IMR-90 (cell line): ENCODE measurements around the gene NELL2. TPM values are rescaled to one million over a fixed set of nuclear protein-coding genes. Genes with fewer than 3 reads are reported as not detected.

ENCODE experiments used
- ATAC-seq: fragments of 200-7000 bp; cut with Tn5 transposase; 2 replicates; pipeline ENCODE4 v1.9.1; 2020; ENCODE audit warnings: low read depth, mild to moderate bottlenecking, moderate library complexity
- BruUV-seq: library from RNA; stranded (reverse); fragments of 400-500 nt; replicated peaks from 2 replicates; lab custom pipeline; 2021; lab: Mats Ljungman, UMichigan
- CTCF ChIA-PET: fragments of 300-600 bp; formaldehyde crosslinking; extraction: SDS; loops from one replicate; lab custom pipeline; 2021; ENCODE audit warnings: antibody characterized with exemption; lab: Yijun Ruan, JAX
- POLR2A ChIA-PET: fragments of 300-600 bp; sonication (Branson Sonifier 250); formaldehyde crosslinking; loops from one replicate; lab custom pipeline; 2022; ENCODE audit warnings: antibody characterized with exemption; ENCODE audit not compliant: unreplicated experiment; lab: Charles Lee
- DNase-seq: peaks from one replicate; pipeline ENCODE4 v3.0.0; 2013
- H2AFZ ChIP-seq: replicated peaks from 2 replicates; pipeline ENCODE3; 2013; ENCODE audit warnings: low read length, mild to moderate bottlenecking; ENCODE audit not compliant: poor library complexity
- H2AK5ac ChIP-seq: 2 replicates; pipeline ENCODE4 v1.6.1; 2013; ENCODE audit warnings: low read depth, low read length, inconsistent platforms
- H2AK9ac ChIP-seq: replicated peaks from 2 replicates; pipeline ENCODE3; 2013; ENCODE audit warnings: mild to moderate bottlenecking, low read depth, low read length, moderate library complexity; ENCODE audit not compliant: poor library complexity
- H2BK120ac ChIP-seq: 2 replicates; pipeline ENCODE4 v1.6.1; 2013; ENCODE audit warnings: low read depth, low read length, inconsistent platforms
- H2BK15ac ChIP-seq: 3 replicates; pipeline ENCODE4 v1.6.1; 2013; ENCODE audit warnings: low read depth, low read length, inconsistent platforms
- H2BK20ac ChIP-seq: 2 replicates; pipeline ENCODE4 v1.6.1; 2013; ENCODE audit warnings: low read depth, mild to moderate bottlenecking, inconsistent platforms, low read length, moderate library complexity
- H2BK5ac ChIP-seq: 2 replicates; pipeline ENCODE4 v1.6.1; 2013; ENCODE audit warnings: mild to moderate bottlenecking, low read depth, low read length, inconsistent platforms; ENCODE audit not compliant: poor library complexity, severe bottlenecking
- H3K14ac ChIP-seq: replicated peaks from 2 replicates; pipeline ENCODE4 v1.6.1; 2013; ENCODE audit warnings: low read depth, low read length, inconsistent platforms
- H3K18ac ChIP-seq: 2 replicates; pipeline ENCODE4 v1.6.1; 2013; ENCODE audit warnings: low read depth, low read length, control low read depth
- H3K23ac ChIP-seq: 2 replicates; pipeline ENCODE4 v1.6.1; 2013; ENCODE audit warnings: low read depth, low read length, inconsistent platforms
- H3K27ac ChIP-seq: 2 replicates; pipeline ENCODE4 v1.5.1; 2013; ENCODE audit warnings: mild to moderate bottlenecking, control low read depth, low read length; ENCODE audit not compliant: insufficient read depth
- H3K27me3 ChIP-seq: 2 replicates; pipeline ENCODE4 v1.6.1; 2013; ENCODE audit warnings: low read length; ENCODE audit not compliant: control insufficient read depth, insufficient read depth
- H3K36me3 ChIP-seq: 2 replicates; pipeline ENCODE4 v1.6.1; 2013; ENCODE audit warnings: low read length, mixed read lengths; ENCODE audit not compliant: control insufficient read depth, insufficient read depth
- H3K4ac ChIP-seq: 2 replicates; pipeline ENCODE4 v1.6.1; 2013; ENCODE audit warnings: low read depth, low read length, inconsistent platforms
- H3K4me1 ChIP-seq: 2 replicates; pipeline ENCODE4 v1.6.1; 2013; ENCODE audit warnings: low read length, mixed read lengths; ENCODE audit not compliant: control insufficient read depth, insufficient read depth
- H3K4me2 ChIP-seq: 2 replicates; pipeline ENCODE4 v1.6.1; 2013; ENCODE audit warnings: low read depth, mild to moderate bottlenecking, control low read depth, low read length, moderate library complexity
- H3K4me3 ChIP-seq: 2 replicates; pipeline ENCODE4 v1.5.1; 2013; ENCODE audit warnings: low read depth, mild to moderate bottlenecking, control low read depth, low read length, moderate library complexity; ENCODE audit not compliant: insufficient read depth
- H3K56ac ChIP-seq: 2 replicates; pipeline ENCODE4 v1.6.1; 2013; ENCODE audit warnings: low read length, inconsistent platforms; ENCODE audit not compliant: insufficient read depth; ENCODE audit errors: extremely low read depth
- H3K79me1 ChIP-seq, 2 experiments: 2 replicates each; pipeline ENCODE4 v1.6.1; 2013; ENCODE audit warnings: low read length in 2 of 2, inconsistent platforms in 1 of 2, low read depth in 1 of 2
- H3K9ac ChIP-seq: 2 replicates; pipeline ENCODE4 v1.6.1; 2013; ENCODE audit warnings: low read depth, low read length, control low read depth
- H3K9me1 ChIP-seq: 2 replicates; pipeline ENCODE4 v1.6.1; 2013; ENCODE audit warnings: low read length, inconsistent platforms; ENCODE audit not compliant: insufficient read depth
- H3K9me3 ChIP-seq: 2 replicates; pipeline ENCODE4 v1.6.1; 2013; ENCODE audit warnings: low read length; ENCODE audit not compliant: control insufficient read depth, insufficient read depth
- H4K20me1 ChIP-seq: 2 replicates; pipeline ENCODE4 v1.6.1; 2013; ENCODE audit warnings: low read length, inconsistent platforms; ENCODE audit not compliant: insufficient read depth
- H4K5ac ChIP-seq: 2 replicates; pipeline ENCODE4 v1.6.1; 2013; ENCODE audit warnings: mild to moderate bottlenecking, low read depth, low read length, control low read depth
- H4K8ac ChIP-seq, 2 experiments: 2 replicates each; pipeline ENCODE4 v1.6.1; 2013; ENCODE audit warnings: low read depth in 2 of 2, low read length in 2 of 2, control low read depth in 1 of 2, inconsistent platforms in 1 of 2
- H4K91ac ChIP-seq: 2 replicates; pipeline ENCODE4 v1.6.1; 2013; ENCODE audit warnings: low read depth, low read length, inconsistent platforms; ENCODE audit not compliant: insufficient read depth
- BHLHE40 ChIP-seq: fragments of 150-350 bp; IDR thresholded peaks from 2 replicates; pipeline ENCODE4 v1.6.1; 2016; ENCODE audit warnings: mild to moderate bottlenecking, low read depth, low read length
- CEBPB ChIP-seq: IDR thresholded peaks from 2 replicates; pipeline ENCODE4 v1.6.1; 2012; ENCODE audit warnings: low read depth, low read length, improper control_type of control experiment
- CHD1 ChIP-seq: IDR thresholded peaks from 2 replicates; pipeline ENCODE4 v1.6.1; 2012; ENCODE audit warnings: low read depth, low read length, improper control_type of control experiment
- FOS ChIP-seq: fragments of 150-350 bp; IDR thresholded peaks from 2 replicates; pipeline ENCODE4 v1.6.1; 2016; ENCODE audit warnings: low read depth, low read length
- MAFK ChIP-seq: IDR thresholded peaks from 2 replicates; pipeline ENCODE4 v1.6.1; 2012; ENCODE audit warnings: low read depth, low read length, improper control_type of control experiment
- MAZ ChIP-seq: IDR thresholded peaks from 2 replicates; pipeline ENCODE4 v1.6.1; 2012; ENCODE audit warnings: low read depth, mild to moderate bottlenecking, low read length, improper control_type of control experiment, moderate library complexity, borderline replicate concordance
- MXI1 ChIP-seq: IDR thresholded peaks from 2 replicates; pipeline ENCODE4 v1.6.1; 2012; ENCODE audit warnings: low read depth, mild to moderate bottlenecking, low read length, moderate library complexity, borderline replicate concordance
- NFE2L2 ChIP-seq: fragments of 150-350 bp; IDR thresholded peaks from 2 replicates; pipeline ENCODE4 v1.6.1; 2016; ENCODE audit warnings: low read depth, mild to moderate bottlenecking, low read length
- POLR2A ChIP-seq: IDR thresholded peaks from 2 replicates; pipeline ENCODE4 v1.6.1; 2012; ENCODE audit warnings: mild to moderate bottlenecking, low read depth, low read length
- RAD21 ChIP-seq: IDR thresholded peaks from 2 replicates; pipeline ENCODE4 v1.6.1; 2012; ENCODE audit warnings: low read length, improper control_type of control experiment
- RCOR1 ChIP-seq: IDR thresholded peaks from 2 replicates; pipeline ENCODE4 v1.6.1; 2012; ENCODE audit warnings: mild to moderate bottlenecking, low read length, improper control_type of control experiment; ENCODE audit not compliant: insufficient replicate concordance
- RFX5 ChIP-seq: IDR thresholded peaks from 2 replicates; pipeline ENCODE4 v1.8.0; 2012; ENCODE audit warnings: low read depth, mild to moderate bottlenecking, low read length, moderate library complexity
- SMC3 ChIP-seq: fragments of 150-350 bp; IDR thresholded peaks from 2 replicates; pipeline ENCODE4 v1.6.1; 2016; ENCODE audit warnings: low read depth, mild to moderate bottlenecking, antibody characterized with exemption, low read length, moderate library complexity
- WGBS, 2 experiments: methylation state at CpG; one replicate each; pipeline versions ENCODE4 v1.1.5 to v1.1.7; 2013; ENCODE audit warnings: missing lambda C conversion rate in 2 of 2; ENCODE audit not compliant: insufficient read length in 1 of 2; ENCODE audit errors: extremely low coverage in 2 of 2; 5-methylcytosine and 5-hydroxymethylcytosine counted together
- dilution Hi-C: fragments of 300-500 bp; cut with HindIII; formaldehyde crosslinking; loops from one replicate; pipeline ENCODE4 v1.14.3; 2018; ENCODE audit warnings: low sequenced_read_pairs; ENCODE audit not compliant: unreplicated experiment
- in situ Hi-C: fragments of 300-500 bp; cut with MboI; formaldehyde crosslinking; loops from 3 replicates; pipeline ENCODE4 v1.14.3; 2019; ENCODE audit warnings: low sequenced_read_pairs, inconsistent platforms, mixed read lengths
- intact Hi-C: fragments of 100-400 bp; cut with micrococcal nuclease; formaldehyde crosslinking; loops from 2 replicates; pipeline ENCODE4 v1.10.0; 2022
- polyA plus RNA-seq, 3 experiments: library from polyadenylated mRNA; depleted of rRNA; stranded (reverse); fragments of >200 nt; gene quantifications; 2 replicates each; pipeline ENCODE4 v1.2.3, GENCODE V29; 2012; ENCODE audit warnings: low replicate concordance in 1 of 3
- total RNA-seq: library from RNA; depleted of rRNA; stranded (reverse); fragments of >200 nt; gene quantifications from 2 replicates; pipeline ENCODE4 v1.2.3, GENCODE V29; 2012
- TF ChIP-seq, protein P1 (sequence below): fragments of 150-350 bp; IDR thresholded peaks from 2 replicates; pipeline ENCODE4 v1.6.1; 2016; ENCODE audit warnings: low read depth, mild to moderate bottlenecking, low read length, moderate library complexity, borderline replicate concordance
- TF ChIP-seq, protein P2 (sequence below): conservative IDR thresholded peaks from 2 replicates; pipeline ENCODE4 v1.5.1; 2012; ENCODE audit warnings: mild to moderate bottlenecking, low read depth, low read length, improper control_type of control experiment
- TF ChIP-seq, protein P3 (sequence below): fragments of 150-350 bp; IDR thresholded peaks from 2 replicates; pipeline ENCODE4 v1.6.1; 2017; ENCODE audit warnings: mild to moderate bottlenecking, antibody characterized with exemption, low read length, low read depth

Gene NELL2
- total and polyA plus RNA-seq, 2 of the 4 experiments (the other 2 are of a cell fraction) = 0.18 to 0.26 TPM

DNA sequence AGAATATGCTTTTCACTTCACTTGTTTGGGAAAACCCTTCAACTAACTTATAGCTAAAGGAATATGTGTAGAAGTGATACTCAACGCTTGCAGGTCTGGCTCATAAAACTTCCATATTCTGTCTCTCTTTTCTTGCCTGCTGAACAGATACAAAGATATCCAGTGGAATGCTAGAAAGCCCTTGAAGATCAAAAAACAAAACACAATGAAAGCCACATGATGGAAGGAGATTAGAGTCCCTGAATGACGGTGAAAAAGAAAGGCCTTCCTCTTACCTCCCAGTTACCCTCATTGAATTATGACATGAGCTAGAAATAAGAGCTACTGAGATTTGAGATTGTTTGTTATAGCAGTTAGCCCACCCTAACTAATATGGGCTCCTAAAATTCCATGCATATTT is 28.2 kb upstream of the NELL2 start:
- Histone ChIP-seq H3K18ac (no peak overlapping the region), H4K8ac (no peak overlapping the region), H3K79me1 (no peaks in the 10 kb centered on the region), H2BK5ac (no peak overlapping the region), H3K9ac (no peak overlapping the region), H3K27ac (no peak overlapping the region), H3K23ac (no peak overlapping the region), H2AFZ (no peak overlapping the region), H3K4me1 (no peaks in the 10 kb centered on the region), H3K4me3 (no peak overlapping the region), H3K4me2 (no peak overlapping the region), H2BK15ac (no peak overlapping the region), H4K5ac (no peak overlapping the region), H3K36me3 (no peaks in the 10 kb centered on the region), H3K4ac (no peak overlapping the region), H4K91ac (no peak overlapping the region), H2BK20ac (no peak overlapping the region), H2BK120ac (no peak overlapping the region), H3K27me3 (no peaks in the 10 kb centered on the region), H3K56ac (no peak overlapping the region), H4K20me1 (no peaks in the 10 kb centered on the region), H3K9me3 (no peaks in the 10 kb centered on the region), H3K9me1 (no peaks in the 10 kb centered on the region), H2AK9ac (no peak overlapping the region), H3K14ac (no peak overlapping the region), H2AK5ac (no peak overlapping the region)
- no peak for DNase-seq
- no peak for ATAC-seq
- in situ Hi-C loops (no loop called here), intact Hi-C loops (no loop called here), dilution Hi-C loops (no loop called here)
- CTCF ChIA-PET = no interaction called here
- no TSS peak for BruUV-seq
- TF ChIP-seq, protein P1, sequence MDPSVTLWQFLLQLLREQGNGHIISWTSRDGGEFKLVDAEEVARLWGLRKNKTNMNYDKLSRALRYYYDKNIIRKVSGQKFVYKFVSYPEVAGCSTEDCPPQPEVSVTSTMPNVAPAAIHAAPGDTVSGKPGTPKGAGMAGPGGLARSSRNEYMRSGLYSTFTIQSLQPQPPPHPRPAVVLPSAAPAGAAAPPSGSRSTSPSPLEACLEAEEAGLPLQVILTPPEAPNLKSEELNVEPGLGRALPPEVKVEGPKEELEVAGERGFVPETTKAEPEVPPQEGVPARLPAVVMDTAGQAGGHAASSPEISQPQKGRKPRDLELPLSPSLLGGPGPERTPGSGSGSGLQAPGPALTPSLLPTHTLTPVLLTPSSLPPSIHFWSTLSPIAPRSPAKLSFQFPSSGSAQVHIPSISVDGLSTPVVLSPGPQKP = no peak
- no peak for TF ChIP-seq MAFK
- no peak for TF ChIP-seq CEBPB
- no peak for TF ChIP-seq BHLHE40
- TF ChIP-seq MAZ = no peak
- TF ChIP-seq POLR2A = no peak
- no peak for TF ChIP-seq NFE2L2
- TF ChIP-seq, protein P2, sequence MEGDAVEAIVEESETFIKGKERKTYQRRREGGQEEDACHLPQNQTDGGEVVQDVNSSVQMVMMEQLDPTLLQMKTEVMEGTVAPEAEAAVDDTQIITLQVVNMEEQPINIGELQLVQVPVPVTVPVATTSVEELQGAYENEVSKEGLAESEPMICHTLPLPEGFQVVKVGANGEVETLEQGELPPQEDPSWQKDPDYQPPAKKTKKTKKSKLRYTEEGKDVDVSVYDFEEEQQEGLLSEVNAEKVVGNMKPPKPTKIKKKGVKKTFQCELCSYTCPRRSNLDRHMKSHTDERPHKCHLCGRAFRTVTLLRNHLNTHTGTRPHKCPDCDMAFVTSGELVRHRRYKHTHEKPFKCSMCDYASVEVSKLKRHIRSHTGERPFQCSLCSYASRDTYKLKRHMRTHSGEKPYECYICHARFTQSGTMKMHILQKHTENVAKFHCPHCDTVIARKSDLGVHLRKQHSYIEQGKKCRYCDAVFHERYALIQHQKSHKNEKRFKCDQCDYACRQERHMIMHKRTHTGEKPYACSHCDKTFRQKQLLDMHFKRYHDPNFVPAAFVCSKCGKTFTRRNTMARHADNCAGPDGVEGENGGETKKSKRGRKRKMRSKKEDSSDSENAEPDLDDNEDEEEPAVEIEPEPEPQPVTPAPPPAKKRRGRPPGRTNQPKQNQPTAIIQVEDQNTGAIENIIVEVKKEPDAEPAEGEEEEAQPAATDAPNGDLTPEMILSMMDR = no peak
- no peak for TF ChIP-seq FOS
- no peak for TF ChIP-seq RCOR1
- TF ChIP-seq SMC3 = no peak
- no peak for TF ChIP-seq RFX5
- TF ChIP-seq MXI1 = no peak
- TF ChIP-seq, protein P3, sequence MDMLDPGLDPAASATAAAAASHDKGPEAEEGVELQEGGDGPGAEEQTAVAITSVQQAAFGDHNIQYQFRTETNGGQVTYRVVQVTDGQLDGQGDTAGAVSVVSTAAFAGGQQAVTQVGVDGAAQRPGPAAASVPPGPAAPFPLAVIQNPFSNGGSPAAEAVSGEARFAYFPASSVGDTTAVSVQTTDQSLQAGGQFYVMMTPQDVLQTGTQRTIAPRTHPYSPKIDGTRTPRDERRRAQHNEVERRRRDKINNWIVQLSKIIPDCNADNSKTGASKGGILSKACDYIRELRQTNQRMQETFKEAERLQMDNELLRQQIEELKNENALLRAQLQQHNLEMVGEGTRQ = no peak
- no peak for TF ChIP-seq RAD21
- TF ChIP-seq CHD1 = no peak
- no CpG with 5 or more reads among the region's 2 CpGs for WGBS, 2 experiments
- POLR2A ChIA-PET = no interaction called here
